H1 (cell line): Measurements from ENCODE around the gene ZBP1. TPM values are rescaled to one million over a fixed set of nuclear protein-coding genes. Genes with fewer than 3 reads are reported as not detected.

ENCODE experiments used
- CTCF ChIA-PET: fragments of 300-600 bp; sonication (Branson Sonifier 250); formaldehyde crosslinking; loops from one replicate; lab custom pipeline; 2021; ENCODE audit not compliant: partially characterized antibody; lab: Charles Lee
- POLR2A ChIA-PET: fragments of 300-600 bp; sonication (Branson Sonifier 250); formaldehyde crosslinking; loops from one replicate; lab custom pipeline; 2021; ENCODE audit warnings: inconsistent platforms; ENCODE audit not compliant: partially characterized antibody; lab: Charles Lee
- DNase-seq, 2 experiments: peaks; one replicate each; pipeline versions ENCODE4 v3.0.0 to v3.0.0-alpha.2; 2010 to 2022; ENCODE audit warnings: low spot score in 2 of 2, low read depth in 1 of 2, mixed read lengths in 1 of 2
- FAIRE-seq: peaks from 2 replicates; lab custom pipeline; 2011; peaks lifted over from hg19 to GRCh38; lab: Jason Lieb, UNC
- H2AFZ ChIP-seq: 2 replicates; pipeline ENCODE4 v1.8.1; 2012; ENCODE audit warnings: low read length, inconsistent platforms
- H2AK5ac ChIP-seq: 2 replicates; pipeline ENCODE4 v1.6.1; 2013; ENCODE audit warnings: low read depth, low read length
- H2BK120ac ChIP-seq: replicated peaks from 2 replicates; pipeline ENCODE3; 2013; ENCODE audit warnings: low read depth, low read length, inconsistent platforms
- H2BK12ac ChIP-seq: 2 replicates; pipeline ENCODE4 v1.6.1; 2013; ENCODE audit warnings: low read depth, low read length
- H2BK15ac ChIP-seq: 2 replicates; pipeline ENCODE4 v1.6.1; 2013; ENCODE audit warnings: low read length
- H2BK20ac ChIP-seq: 2 replicates; pipeline ENCODE4 v1.6.1; 2013; ENCODE audit warnings: low read length
- H2BK5ac ChIP-seq: 2 replicates; pipeline ENCODE4 v1.6.1; 2013; ENCODE audit warnings: low read depth, low read length
- H3K14ac ChIP-seq: 2 replicates; pipeline ENCODE4 v1.6.1; 2013; ENCODE audit warnings: inconsistent platforms; ENCODE audit not compliant: insufficient read length
- H3K18ac ChIP-seq: 2 replicates; pipeline ENCODE4 v1.6.1; 2013; ENCODE audit warnings: low read length; ENCODE audit errors: extremely low read depth
- H3K23ac ChIP-seq: 2 replicates; pipeline ENCODE4 v1.6.1; 2013; ENCODE audit warnings: inconsistent platforms; ENCODE audit not compliant: insufficient read length
- H3K23me2 ChIP-seq: 2 replicates; pipeline ENCODE4 v1.6.1; 2013; ENCODE audit warnings: low read depth, low read length
- H3K27ac ChIP-seq: 2 replicates; pipeline ENCODE4 v1.6.1; 2011; ENCODE audit warnings: low read depth, low read length, inconsistent platforms
- H3K27me3 ChIP-seq, 4 experiments: replicated peaks in 1 of 4; 1 replicate in 1 of 4; 2 replicates in 3 of 4; pipeline versions ENCODE4 v1.6.1 to v1.8.1; 2011 to 2013; ENCODE audit warnings: low read length in 3 of 4, mild to moderate bottlenecking in 3 of 4, inconsistent platforms in 2 of 4, mixed read lengths in 2 of 4, moderate library complexity in 1 of 4; ENCODE audit not compliant: control insufficient read depth in 3 of 4, insufficient read depth in 3 of 4; ENCODE audit errors: extremely low read depth in 1 of 4
- H3K36me3 ChIP-seq, 4 experiments: 2 replicates each; pipeline versions ENCODE4 v1.6.1 to v1.8.1; 2011 to 2013; ENCODE audit warnings: mild to moderate bottlenecking in 4 of 4, low read length in 3 of 4, moderate library complexity in 2 of 4, control low read depth in 1 of 4, inconsistent platforms in 1 of 4; ENCODE audit not compliant: insufficient read depth in 4 of 4, control insufficient read depth in 2 of 4
- H3K4ac ChIP-seq: replicated peaks from 2 replicates; pipeline ENCODE3; 2013; ENCODE audit warnings: low read length, low read depth, mixed read lengths, inconsistent platforms; ENCODE audit not compliant: insufficient read length
- H3K4me1 ChIP-seq, 4 experiments: replicated peaks in 1 of 4; 1 replicate in 1 of 4; 2 replicates in 3 of 4; pipeline versions ENCODE4 v1.6.1 to v1.8.1; 2011 to 2013; ENCODE audit warnings: low read length in 3 of 4, inconsistent platforms in 2 of 4, mixed read lengths in 1 of 4; ENCODE audit not compliant: insufficient read depth in 4 of 4, control insufficient read depth in 3 of 4
- H3K4me2 ChIP-seq, 2 experiments: 2 replicates each; pipeline versions ENCODE4 v1.6.1 to v1.8.1; 2011 to 2013; ENCODE audit warnings: low read depth in 2 of 2, low read length in 2 of 2, control low read depth in 1 of 2, inconsistent platforms in 1 of 2, mild to moderate bottlenecking in 1 of 2; ENCODE audit not compliant: insufficient read depth in 1 of 2
- H3K4me3 ChIP-seq, 4 experiments: fragments of 200-600, 300-600 bp in 1 of 4; sonication (generic), shearing (Covaris generic), sonication (Bioruptor Twin) in 1 of 4; 2 replicates each; pipeline versions ENCODE4 v1.5.1 to v1.8.1; 2011 to 2016; ENCODE audit warnings: low read length in 4 of 4, low read depth in 3 of 4, control low read depth in 2 of 4, inconsistent platforms in 2 of 4, mild to moderate bottlenecking in 2 of 4, mixed read lengths in 1 of 4, moderate library complexity in 1 of 4; ENCODE audit not compliant: insufficient read depth in 2 of 4; ENCODE audit errors: extremely low read depth in 1 of 4
- H3K56ac ChIP-seq: replicated peaks from 2 replicates; pipeline ENCODE3; 2013; ENCODE audit warnings: low read depth, mild to moderate bottlenecking, mixed read lengths, low read length, inconsistent platforms; ENCODE audit not compliant: insufficient read length
- H3K79me1 ChIP-seq: 2 replicates; pipeline ENCODE4 v1.6.1; 2013; ENCODE audit warnings: low read depth, low read length, control low read depth
- H3K79me2 ChIP-seq, 2 experiments: 2 replicates each; pipeline versions ENCODE4 v1.6.1 to v1.8.1; 2012 to 2013; ENCODE audit warnings: low read length in 2 of 2, mild to moderate bottlenecking in 2 of 2, inconsistent platforms in 1 of 2; ENCODE audit not compliant: insufficient read depth in 2 of 2, control insufficient read depth in 1 of 2
- H3K9ac ChIP-seq, 4 experiments: replicated peaks in 1 of 4; 1 replicate in 1 of 4; 2 replicates in 3 of 4; pipeline versions ENCODE4 v1.6.1 to v1.8.1; 2011 to 2013; ENCODE audit warnings: low read depth in 3 of 4, low read length in 3 of 4, control low read depth in 2 of 4, mild to moderate bottlenecking in 2 of 4, moderate library complexity in 2 of 4, inconsistent platforms in 1 of 4; ENCODE audit errors: extremely low read depth in 1 of 4
- H3K9me3 ChIP-seq, 2 experiments: 2 replicates each; pipeline versions ENCODE4 v1.6.1 to v1.8.1; 2012 to 2013; ENCODE audit warnings: mild to moderate bottlenecking in 2 of 2, moderate library complexity in 2 of 2, control low read depth in 1 of 2, inconsistent platforms in 1 of 2, low read depth in 1 of 2, low read length in 1 of 2, mixed read lengths in 1 of 2; ENCODE audit not compliant: insufficient read depth in 2 of 2
- H4K20me1 ChIP-seq, 2 experiments: replicated peaks in 1 of 2; 2 replicates each; pipeline versions ENCODE3 to v1.8.1; 2011 to 2013; ENCODE audit warnings: inconsistent platforms in 2 of 2, low read length in 2 of 2, mild to moderate bottlenecking in 1 of 2; ENCODE audit not compliant: insufficient read depth in 2 of 2, control insufficient read depth in 1 of 2
- H4K5ac ChIP-seq: 2 replicates; pipeline ENCODE4 v1.6.1; 2013; ENCODE audit warnings: low read length, low read depth, mixed read lengths, inconsistent platforms; ENCODE audit not compliant: insufficient read length
- H4K8ac ChIP-seq: 2 replicates; pipeline ENCODE4 v1.8.0; 2013; ENCODE audit warnings: mild to moderate bottlenecking, moderate library complexity, low read length, inconsistent platforms; ENCODE audit not compliant: insufficient read depth; ENCODE audit errors: extremely low read depth
- H4K91ac ChIP-seq: replicated peaks from 2 replicates; pipeline ENCODE3; 2013; ENCODE audit warnings: low read length, mixed read lengths, inconsistent platforms; ENCODE audit not compliant: insufficient read length
- KDM5A ChIP-seq: fragments of 200-600 bp; IDR thresholded peaks from 2 replicates; pipeline ENCODE4 v1.7.1; 2012; ENCODE audit warnings: mild to moderate bottlenecking, low read length, inconsistent platforms, mixed read lengths
- SAP30 ChIP-seq: fragments of 300-600 bp; sonication (generic); IDR thresholded peaks from 2 replicates; pipeline ENCODE4 v1.7.1; 2012; ENCODE audit warnings: low read length, moderate library complexity, mild to moderate bottlenecking, inconsistent platforms; ENCODE audit not compliant: insufficient read depth, insufficient replicate concordance
- SIX5 ChIP-seq: IDR thresholded peaks from 2 replicates; pipeline ENCODE4 v1.6.1; 2011; ENCODE audit warnings: mild to moderate bottlenecking, low read depth, low read length
- SUZ12 ChIP-seq: fragments of 200-600 bp; sonication (generic); IDR thresholded peaks from 2 replicates; pipeline ENCODE4 v1.6.1; 2012; ENCODE audit warnings: mild to moderate bottlenecking, inconsistent platforms, low read length, moderate library complexity, mixed read lengths
- WGBS, 2 experiments: shearing (Covaris generic) in 1 of 2; methylation state at CpG; one replicate each; pipeline versions ENCODE4 v1.1.6 to v1.1.7; 2013 to 2015; ENCODE audit warnings: low lambda C conversion rate in 2 of 2, mixed read lengths in 2 of 2, inconsistent platforms in 1 of 2, low coverage in 1 of 2, missing lambda C conversion rate in 1 of 2; ENCODE audit not compliant: insufficient replicate concordance in 2 of 2, insufficient coverage in 1 of 2, insufficient read length in 1 of 2; ENCODE audit errors: extremely low coverage in 1 of 2, missing lambda C conversion rate in 1 of 2; 5-methylcytosine and 5-hydroxymethylcytosine counted together
- polyA plus RNA-seq, 7 experiments: library from polyadenylated mRNA; depleted of rRNA in 3 of 7; stranded (reverse) in 5 of 7; unstranded in 2 of 7; fragments of >200 nt in 5 of 7; fragments of 200-250 nt in 2 of 7; gene quantifications; 1 replicate in 5 of 7; 2 replicates in 1 of 7; 4 replicates in 1 of 7; pipeline versions ENCODE4 v1.2.1 to v1.2.3, GENCODE V29; 2011 to 2013; ENCODE audit warnings: missing spikeins in 2 of 7, mixed read lengths in 2 of 7
- total RNA-seq: library from RNA; stranded (reverse); fragmentation: NEBNext Ultra II Directional; extraction: Animal tissue kit (Norgen Biotek cat#: 25700); gene quantifications from 2 replicates; pipeline ENCODE4 v1.2.1, GENCODE V29; 2021

Gene ZBP1
- total and polyA plus RNA-seq, 2 of the 8 experiments (the other 6 are each of a cell fraction or from before 2014, with no cell fraction given): not detected

DNA sequence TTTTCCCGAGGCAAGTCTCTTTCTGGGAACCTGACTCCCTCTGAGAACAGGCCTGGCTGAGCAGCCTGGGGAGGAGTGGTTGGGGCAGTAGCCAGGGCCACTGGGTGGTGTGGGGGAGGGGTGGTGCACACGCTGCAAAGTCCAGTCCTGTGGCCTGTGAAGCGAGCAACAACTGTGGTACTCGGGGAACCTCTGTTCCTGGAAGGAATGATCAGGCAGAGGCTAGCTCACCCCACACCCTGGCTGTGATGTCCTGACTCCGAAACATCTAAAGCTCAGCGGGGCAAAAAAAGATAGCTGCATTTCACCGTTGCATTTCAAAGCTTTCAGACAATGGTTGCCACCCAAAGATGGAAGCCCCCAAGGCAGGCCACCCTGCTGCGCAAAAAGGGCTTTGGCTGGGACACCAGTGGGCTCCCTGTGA lies 33.8 kb downstream of the ZBP1 start:
- H4K8ac ChIP-seq: peak overlapping the region; percentile 79; the same call in 1 of the 2 replicates
- no peak overlapping the region for H3K4me3 ChIP-seq
- H3K9ac ChIP-seq: no peak overlapping the region
- no peak for FAIRE-seq
- WGBS, 2 experiments: 93% methylated on average over 7 of the region's 8 CpGs; no CpG with 5 or more reads in 1 of the 2 experiments
- no peaks in the 10 kb centered on the region for H4K20me1 ChIP-seq
- H2BK120ac ChIP-seq: no peak overlapping the region
- H3K36me3 ChIP-seq: no peaks in the 10 kb centered on the region
- no peak overlapping the region for H3K4ac ChIP-seq
- H2BK12ac ChIP-seq: no peak overlapping the region
- H2BK15ac ChIP-seq: no peak overlapping the region
- H4K91ac ChIP-seq: no peak overlapping the region
- H3K79me1 ChIP-seq: no peaks in the 10 kb centered on the region
- no peak overlapping the region for H4K5ac ChIP-seq
- H3K9me3 ChIP-seq: no peaks in the 10 kb centered on the region
- no peak overlapping the region for H2AFZ ChIP-seq
- H3K27me3 ChIP-seq: peaks cover 0 to 2% (median 0%) of the 10 kb centered on the region in 4 experiments; a peak in 2 of 7 replicates
- no peak overlapping the region for H2BK20ac ChIP-seq
- H2BK5ac ChIP-seq: no peak overlapping the region
- no peaks in the 10 kb centered on the region; the same call in 1 of the 2 replicates for H3K23me2 ChIP-seq
- no peak overlapping the region for H3K56ac ChIP-seq
- no peak overlapping the region for H3K14ac ChIP-seq
- DNase-seq: no peak
- H2AK5ac ChIP-seq: no peak overlapping the region
- peaks cover 0 to 2% (median 0%) of the 10 kb centered on the region in 4 experiments; a peak in 1 of 7 replicates for H3K4me1 ChIP-seq
- no peak overlapping the region for H3K4me2 ChIP-seq
- no peak overlapping the region for H3K18ac ChIP-seq
- POLR2A ChIA-PET: no interaction called here
- TF ChIP-seq KDM5A: no peak
- TF ChIP-seq SIX5: no peak
- TF ChIP-seq SUZ12: no peak
- TF ChIP-seq SAP30: no peak
- H3K23ac ChIP-seq: no peak overlapping the region
- no peak overlapping the region for H3K27ac ChIP-seq
- H3K79me2 ChIP-seq: no peaks in the 10 kb centered on the region
- CTCF ChIA-PET: interaction anchor here (0.7 to 5.5 kb wide), 7 partner anchors 10 to 500 kb away, joined by 3 to 67 read pairs (median 5); no protein-coding TSS in a partner anchor
